SU-DHL-6 (cell line): ENCODE data around the gene KRT20.

Source experiments
- EZH2phosphoT487 ChIP-seq: fragments of 200-600 bp; sonication (generic), shearing (Covaris generic); conservative IDR thresholded peaks from 2 replicates; pipeline ENCODE4 v1.6.1; 2018; ENCODE audit warnings: mild to moderate bottlenecking, antibody characterized with exemption, low read length, moderate library complexity, mixed read lengths
- TF ChIP-seq, protein P1 (sequence below): fragments of 200-600 bp; sonication (generic); IDR thresholded peaks from one replicate; pipeline ENCODE4 v1.5.1; 2017; ENCODE audit warnings: antibody characterized with exemption, mild to moderate bottlenecking, low read length, moderate library complexity; ENCODE audit not compliant: insufficient read depth, poor library complexity, severe bottlenecking

DNA sequence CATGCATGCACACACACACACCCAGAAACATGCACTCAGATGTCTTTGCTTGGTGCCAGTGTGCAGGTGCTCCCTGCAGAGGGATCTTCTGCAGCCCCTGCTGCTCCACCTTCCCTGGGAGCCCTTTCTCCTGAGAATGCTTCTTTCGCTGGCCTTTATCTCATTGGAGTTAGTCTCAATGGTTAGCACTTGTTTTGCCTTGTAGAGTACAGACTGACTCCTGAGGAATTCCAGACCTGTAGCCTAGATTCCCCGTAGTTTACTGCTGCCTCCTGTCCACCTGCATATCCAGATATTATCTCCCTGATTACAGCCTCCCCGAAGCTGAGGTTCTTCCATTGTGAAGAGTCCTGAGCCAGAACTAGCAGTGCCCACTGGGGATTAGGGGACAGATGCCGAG lies 14.9 kb downstream of the KRT20 start:
- TF ChIP-seq, protein P1, sequence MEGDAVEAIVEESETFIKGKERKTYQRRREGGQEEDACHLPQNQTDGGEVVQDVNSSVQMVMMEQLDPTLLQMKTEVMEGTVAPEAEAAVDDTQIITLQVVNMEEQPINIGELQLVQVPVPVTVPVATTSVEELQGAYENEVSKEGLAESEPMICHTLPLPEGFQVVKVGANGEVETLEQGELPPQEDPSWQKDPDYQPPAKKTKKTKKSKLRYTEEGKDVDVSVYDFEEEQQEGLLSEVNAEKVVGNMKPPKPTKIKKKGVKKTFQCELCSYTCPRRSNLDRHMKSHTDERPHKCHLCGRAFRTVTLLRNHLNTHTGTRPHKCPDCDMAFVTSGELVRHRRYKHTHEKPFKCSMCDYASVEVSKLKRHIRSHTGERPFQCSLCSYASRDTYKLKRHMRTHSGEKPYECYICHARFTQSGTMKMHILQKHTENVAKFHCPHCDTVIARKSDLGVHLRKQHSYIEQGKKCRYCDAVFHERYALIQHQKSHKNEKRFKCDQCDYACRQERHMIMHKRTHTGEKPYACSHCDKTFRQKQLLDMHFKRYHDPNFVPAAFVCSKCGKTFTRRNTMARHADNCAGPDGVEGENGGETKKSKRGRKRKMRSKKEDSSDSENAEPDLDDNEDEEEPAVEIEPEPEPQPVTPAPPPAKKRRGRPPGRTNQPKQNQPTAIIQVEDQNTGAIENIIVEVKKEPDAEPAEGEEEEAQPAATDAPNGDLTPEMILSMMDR = no peak
- no peak for TF ChIP-seq EZH2phosphoT487
